AG09319 (cell line): ENCODE data around the gene ZBTB7C.

Experiments
- DNase-seq: peaks from one replicate; pipeline ENCODE4 v3.0.0-alpha.2; 2010; ENCODE audit warnings: low read depth; ENCODE audit errors: extremely low read depth
- TF ChIP-seq, protein P1 (sequence below): IDR thresholded peaks from 2 replicates; pipeline ENCODE4 v1.5.1; 2011; ENCODE audit warnings: low read depth, mild to moderate bottlenecking, inconsistent platforms, low read length, moderate library complexity

ZBTB7C gene

DNA sequence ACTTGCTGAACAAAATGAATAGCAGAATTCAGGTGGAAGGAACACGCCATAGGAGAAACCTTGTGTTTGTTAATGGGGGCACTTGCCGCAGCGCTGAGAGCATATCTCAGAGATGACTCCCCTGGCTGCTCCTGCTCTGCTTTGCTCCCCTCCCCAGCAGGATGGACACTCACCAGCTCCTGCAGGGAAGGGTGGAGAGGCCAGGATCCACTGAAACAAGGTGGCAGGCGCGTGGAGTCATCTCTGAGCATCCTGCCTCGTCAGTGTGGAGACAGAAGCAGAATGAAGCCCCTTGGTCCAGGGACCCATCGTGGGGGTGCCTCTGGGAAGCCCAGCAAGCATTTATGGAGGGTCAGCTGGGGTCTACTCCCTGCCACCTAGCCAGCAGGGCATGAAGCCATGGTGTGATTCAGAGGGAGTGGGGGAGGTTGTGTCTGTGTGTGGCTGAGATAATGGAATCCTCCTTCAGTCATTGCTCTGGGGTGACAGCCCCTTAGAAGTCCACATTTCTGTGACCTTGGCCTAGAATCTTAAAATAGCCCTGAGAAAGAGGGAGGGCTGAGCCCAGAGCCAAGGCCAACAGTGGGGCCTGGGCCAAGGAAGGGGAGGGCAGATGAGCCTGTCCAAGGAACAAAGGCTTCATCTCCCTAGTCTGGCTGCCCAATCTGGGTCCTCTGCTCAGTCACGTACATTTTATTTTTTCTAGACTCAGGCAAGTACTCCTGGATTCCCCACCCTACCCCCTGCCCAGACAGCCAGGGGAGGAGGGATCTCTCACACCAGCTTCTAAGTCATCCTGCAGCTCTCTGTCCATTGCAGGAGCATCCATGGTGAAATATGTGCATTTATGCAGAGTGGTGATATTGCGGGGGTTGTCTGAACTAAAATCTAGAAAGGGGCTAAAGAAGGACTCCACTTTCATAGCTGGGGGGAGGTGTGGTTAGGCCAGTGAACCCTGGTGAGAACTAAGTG, 215.4 kb downstream of the ZBTB7C start:
- no peak for DNase-seq
- TF ChIP-seq, protein P1, sequence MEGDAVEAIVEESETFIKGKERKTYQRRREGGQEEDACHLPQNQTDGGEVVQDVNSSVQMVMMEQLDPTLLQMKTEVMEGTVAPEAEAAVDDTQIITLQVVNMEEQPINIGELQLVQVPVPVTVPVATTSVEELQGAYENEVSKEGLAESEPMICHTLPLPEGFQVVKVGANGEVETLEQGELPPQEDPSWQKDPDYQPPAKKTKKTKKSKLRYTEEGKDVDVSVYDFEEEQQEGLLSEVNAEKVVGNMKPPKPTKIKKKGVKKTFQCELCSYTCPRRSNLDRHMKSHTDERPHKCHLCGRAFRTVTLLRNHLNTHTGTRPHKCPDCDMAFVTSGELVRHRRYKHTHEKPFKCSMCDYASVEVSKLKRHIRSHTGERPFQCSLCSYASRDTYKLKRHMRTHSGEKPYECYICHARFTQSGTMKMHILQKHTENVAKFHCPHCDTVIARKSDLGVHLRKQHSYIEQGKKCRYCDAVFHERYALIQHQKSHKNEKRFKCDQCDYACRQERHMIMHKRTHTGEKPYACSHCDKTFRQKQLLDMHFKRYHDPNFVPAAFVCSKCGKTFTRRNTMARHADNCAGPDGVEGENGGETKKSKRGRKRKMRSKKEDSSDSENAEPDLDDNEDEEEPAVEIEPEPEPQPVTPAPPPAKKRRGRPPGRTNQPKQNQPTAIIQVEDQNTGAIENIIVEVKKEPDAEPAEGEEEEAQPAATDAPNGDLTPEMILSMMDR = no peak

DNA sequence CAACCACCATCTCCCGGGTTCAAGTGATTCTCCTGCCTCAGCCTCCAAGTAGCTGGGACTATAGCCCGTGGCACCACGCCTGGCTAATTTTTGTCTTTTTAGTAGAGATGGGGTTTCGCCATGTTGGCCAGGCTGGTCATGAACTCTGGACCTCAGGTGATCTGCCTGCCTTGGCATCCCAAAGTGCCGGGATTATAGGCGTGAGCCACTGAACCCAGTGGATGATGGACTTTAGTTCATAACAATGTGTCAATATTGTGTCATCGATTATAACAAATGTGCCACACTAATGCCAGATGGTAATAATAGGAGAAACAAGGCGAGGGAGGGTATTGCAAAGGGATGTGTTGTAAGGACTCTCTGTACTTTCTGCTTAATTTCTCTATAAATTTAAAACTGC, 216.6 kb downstream of the ZBTB7C start:
- DNase-seq = no peak
- TF ChIP-seq, protein P1 = no peak

DNA sequence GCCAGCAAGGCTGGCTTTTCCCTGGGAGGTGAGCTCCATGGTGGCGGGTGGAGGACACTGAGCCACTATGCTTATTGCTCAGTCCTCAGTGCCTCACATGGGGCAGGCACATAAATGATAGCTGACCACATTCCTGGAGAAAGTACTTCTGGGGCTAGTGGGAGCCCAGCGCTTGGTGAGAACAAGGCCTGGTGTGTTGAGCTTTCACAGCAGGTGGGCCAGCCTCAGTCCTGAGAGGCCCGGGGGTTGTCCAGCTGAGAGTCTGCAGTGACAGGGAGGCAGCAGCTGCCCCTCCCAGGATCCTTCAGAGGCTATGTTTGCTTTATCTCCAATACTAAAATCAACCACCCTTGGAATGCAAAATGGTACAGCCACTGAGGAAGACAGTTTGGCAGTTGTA, 217.7 kb downstream of the ZBTB7C start:
- TF ChIP-seq, protein P1 = no peak
- DNase-seq = no peak

DNA sequence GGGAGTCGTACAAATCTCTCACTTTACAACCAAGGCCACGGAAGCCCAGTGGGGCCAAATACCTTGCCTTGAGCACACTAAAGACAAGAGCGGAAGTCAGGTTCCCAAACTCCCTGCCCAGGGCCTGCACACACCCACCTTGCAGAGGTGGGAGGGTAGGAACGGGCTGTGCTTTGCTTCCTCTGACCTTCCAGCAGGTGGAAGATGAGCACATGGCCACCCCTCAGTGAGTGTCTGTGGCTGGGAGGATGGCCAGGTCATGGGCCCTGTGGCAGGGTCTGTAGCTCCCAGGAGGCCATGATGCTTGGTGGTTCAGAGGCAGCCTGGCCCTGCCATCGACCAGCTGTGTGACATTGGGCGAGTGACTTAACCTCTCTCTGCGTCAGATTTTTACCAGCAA, 218.2 kb downstream of the ZBTB7C start:
- DNase-seq = no peak
- TF ChIP-seq, protein P1 = no peak

DNA sequence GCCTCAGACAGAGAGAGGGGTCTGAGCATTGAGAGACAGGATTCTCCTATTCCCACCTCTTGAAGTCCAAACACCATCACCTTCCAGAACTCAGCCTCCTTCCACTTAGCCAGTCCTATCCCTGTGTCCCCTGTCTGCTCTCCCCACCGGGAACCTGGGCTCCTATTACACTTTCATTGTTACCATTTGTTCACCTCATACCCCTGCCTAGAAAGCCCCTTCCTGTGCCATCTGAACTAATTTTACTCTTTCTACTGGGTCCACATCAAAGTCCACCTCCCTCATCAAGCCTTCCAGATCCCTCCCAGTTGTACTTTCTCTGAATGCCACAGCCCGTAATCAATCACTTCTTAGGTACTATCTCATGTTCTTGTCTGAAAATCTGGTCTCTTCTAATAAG, 220.6 kb downstream of the ZBTB7C start:
- TF ChIP-seq, protein P1 = no peak
- DNase-seq = no peak

DNA sequence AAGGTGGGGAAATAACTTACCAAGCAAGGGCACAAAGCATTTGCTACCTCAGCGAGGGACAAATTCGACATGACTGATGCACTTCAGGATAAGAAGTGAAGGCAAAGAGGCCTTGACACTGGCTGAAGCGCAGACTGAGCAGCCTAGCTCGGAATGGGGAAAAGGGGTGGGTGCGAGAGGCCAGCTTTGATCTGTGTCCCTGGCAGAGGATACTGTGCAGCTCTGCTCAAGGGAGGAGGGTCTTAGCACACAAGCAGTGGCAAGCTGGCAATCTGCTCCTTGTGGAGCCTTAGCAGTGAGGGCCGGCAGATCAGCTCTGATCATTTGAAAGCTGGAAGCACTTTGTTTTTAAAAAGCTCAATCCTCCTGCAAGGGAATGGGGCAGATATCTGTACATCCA, 222.3 kb downstream of the ZBTB7C start:
- no peak for DNase-seq
- TF ChIP-seq, protein P1 = no peak

DNA sequence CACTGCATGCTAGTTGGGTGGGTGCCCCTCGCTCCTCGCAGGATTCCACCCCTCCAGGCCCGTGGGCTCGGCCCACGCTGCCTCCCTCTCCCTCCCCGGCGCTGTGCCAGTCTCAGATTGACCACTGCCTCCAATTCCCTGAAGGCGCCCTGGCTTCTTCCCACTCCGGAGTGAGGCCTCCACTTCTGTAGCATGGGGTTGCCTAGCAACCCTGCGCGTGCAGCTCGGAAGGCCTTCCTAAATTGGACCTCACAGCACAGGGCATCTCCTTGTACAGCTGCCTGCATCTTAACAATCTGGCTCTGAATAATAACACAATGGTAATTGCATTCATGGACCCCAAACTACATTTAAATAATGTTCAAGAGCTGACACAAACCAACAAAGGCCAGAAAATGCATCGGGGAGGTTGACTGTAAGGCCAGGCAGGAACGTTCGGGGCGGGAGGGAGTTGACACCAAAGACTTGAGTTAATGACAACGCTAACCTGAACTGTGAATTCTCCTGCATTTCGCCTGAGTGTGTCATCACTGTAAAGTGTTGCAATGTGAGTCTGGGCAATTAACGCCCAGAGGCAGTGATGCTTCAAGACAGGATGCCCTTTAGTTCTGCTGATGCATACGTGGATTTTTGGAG, 222.9 kb downstream of the ZBTB7C start:
- no peak for DNase-seq
- TF ChIP-seq, protein P1 = no peak
